Spleen (tissue), 11 donors: ENCODE measurements around the gene FUT9. TPM values are rescaled to one million over a fixed set of nuclear protein-coding genes. Genes with fewer than 3 reads are reported as not detected.

Experiments
- DNase-seq: peaks from one replicate; pipeline ENCODE4 v3.0.0-alpha.2; 2020
- H3K27ac ChIP-seq, 8 donors: fragments of 200-600 bp; sonication (generic) in 7 of 8; 1 replicate in 4 of 8; 2 replicates in 4 of 8; pipeline versions ENCODE4 v1.5.0 to v1.8.0; 2016 to 2021; ENCODE audit warnings: inconsistent platforms in 4 of 8, mild to moderate bottlenecking in 4 of 8, moderate library complexity in 1 of 8
- H3K27me3 ChIP-seq, 7 donors: fragments of 200-600 bp; sonication (generic) in 6 of 7; replicated peaks in 1 of 7; 1 replicate in 4 of 7; 2 replicates in 3 of 7; pipeline versions ENCODE4 v1.5.0 to v1.8.0; 2016 to 2021; ENCODE audit warnings: inconsistent platforms in 3 of 7, mild to moderate bottlenecking in 1 of 7
- H3K36me3 ChIP-seq, 6 donors: fragments of 200-600 bp; sonication (generic) in 5 of 6; 1 replicate in 4 of 6; 2 replicates in 2 of 6; pipeline versions ENCODE4 v1.5.0 to v1.8.0; 2016 to 2021; ENCODE audit warnings: inconsistent platforms in 2 of 6
- H3K4me1 ChIP-seq, 6 donors: fragments of 200-600 bp; sonication (generic) in 5 of 6; 1 replicate in 3 of 6; 2 replicates in 3 of 6; pipeline versions ENCODE4 v1.5.0 to v1.8.0; 2016 to 2021; ENCODE audit warnings: inconsistent platforms in 3 of 6
- H3K4me3 ChIP-seq, 8 donors: fragments of 200-600 bp; sonication (generic) in 7 of 8; 1 replicate in 4 of 8; 2 replicates in 4 of 8; pipeline versions ENCODE4 v1.5.0 to v1.8.0; 2016 to 2021; ENCODE audit warnings: inconsistent platforms in 4 of 8, mild to moderate bottlenecking in 4 of 8, moderate library complexity in 2 of 8
- H3K9me3 ChIP-seq, 8 donors: fragments of 200-600 bp; sonication (generic) in 7 of 8; 1 replicate in 4 of 8; 2 replicates in 4 of 8; pipeline versions ENCODE4 v1.5.0 to v1.8.0; 2016 to 2021; ENCODE audit warnings: inconsistent platforms in 4 of 8
- CTCF ChIP-seq, 11 experiments: fragments of 200-600 bp in 7 of 11; fragments of 450-650 bp in 4 of 11; sonication (generic) in 4 of 11; IDR thresholded peaks in 8 of 11; conservative IDR thresholded peaks in 3 of 11; 1 replicate in 7 of 11; 2 replicates in 4 of 11; pipeline versions ENCODE4 v1.4.0 to v1.8.0; 2016 to 2021; ENCODE audit warnings: antibody characterized with exemption in 11 of 11, inconsistent platforms in 4 of 11, mild to moderate bottlenecking in 1 of 11
- POLR2A ChIP-seq, 3 donors: fragments of 450-650 bp; IDR thresholded peaks; one replicate each; pipeline ENCODE4 v1.5.1; 2017; ENCODE audit warnings: antibody characterized with exemption in 3 of 3, mild to moderate bottlenecking in 1 of 3
- POLR2AphosphoS5 ChIP-seq, 3 donors: sonication (generic); formaldehyde crosslinking; IDR thresholded peaks; one replicate each; pipeline ENCODE4 v1.5.1; 2017; ENCODE audit warnings: antibody characterized with exemption in 3 of 3
- WGBS, 5 donors: extraction: QIAGEN DNeasy Blood & Tissue Kit in 3 of 5; methylation state at CpG; one replicate each; pipeline versions ENCODE4 v1.1.5 to v1.1.7; 2013 to 2018; 5-methylcytosine and 5-hydroxymethylcytosine counted together
- intact Hi-C: fragments of 100-400 bp; cut with DNase I; formaldehyde crosslinking; loops from one replicate; pipeline ENCODE4 v1.15.0; 2023; ENCODE audit warnings: low total_unique reads
- polyA plus RNA-seq, 3 donors: library from polyadenylated mRNA; stranded (reverse); fragments of 200-250 nt; gene quantifications; one replicate each; pipeline ENCODE4 v1.2.1, GENCODE V29; 2013
- total RNA-seq, 7 donors: library from RNA; depleted of rRNA in 3 of 7; stranded (reverse); fragments of >200 nt in 3 of 7; fragmentation: NEBNext Ultra II Directional in 4 of 7; extraction: Animal tissue kit (Norgen Biotek cat#: 25700) in 4 of 7; gene quantifications; one replicate each; pipeline versions ENCODE4 v1.1.0 to v1.2.1, GENCODE V29; 2016 to 2021
- donor health status: healthy with polysubstance abuse.
- donor health status: DM: no; HTN: no; CAD: no; lungs with moderate emphysema.
- donor health status: DM: no; HTN: no; CAD: no.
- donor health status: Bipolar disorder and iron deficiency.
- donor health status: healthy.
- donor health status: DM: no; HTN: no; CAD: no.
- donor health status: DM: yes; HTN: yes; CAD: no.

The FUT9 gene
- total and polyA plus RNA-seq, 10 donors: under 0.01 TPM; not detected in 9

GRCh38 chr6:96032661-96033060, 16.9 kb downstream of the FUT9 start:
- no peak for DNase-seq
- no peak for TF ChIP-seq POLR2AphosphoS5 (IDR thresholded peaks at IDR 0.05)
- TF ChIP-seq CTCF (IDR thresholded peaks at IDR 0.05 in 8 of 11, conservative IDR thresholded peaks at IDR 0.05 in 3 of 11): no peak
- H3K36me3 ChIP-seq: no peaks in the 10 kb centered on the region
- intact Hi-C loops: no loop called here
- no peaks in the 10 kb centered on the region for H3K4me1 ChIP-seq
- H3K27ac ChIP-seq: no peak overlapping the region
- no peaks in the 10 kb centered on the region for H3K27me3 ChIP-seq
- H3K4me3 ChIP-seq: no peak overlapping the region
- WGBS, 5 donors: 70 to 81% (median 80%) methylated on average over 7 of the region's 7 CpGs
- H3K9me3 ChIP-seq: no peaks in the 10 kb centered on the region

DNA sequence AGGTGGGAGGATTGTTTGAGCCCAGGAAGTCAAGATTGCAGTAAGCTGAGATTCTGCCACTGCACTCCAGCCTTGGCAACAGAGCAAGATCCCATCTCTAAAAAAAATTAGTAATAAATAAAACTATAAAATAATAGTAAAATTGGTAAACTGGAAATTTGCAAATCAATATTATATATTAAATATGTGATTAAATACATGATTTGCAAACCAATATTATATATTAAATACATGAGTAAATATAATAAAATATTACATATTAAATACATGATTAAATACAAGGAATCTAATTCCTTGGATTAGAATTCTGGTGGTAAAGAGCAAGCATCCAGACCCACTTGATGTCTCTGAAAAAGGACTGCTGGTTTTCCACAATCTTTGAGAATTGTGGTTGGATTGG, 35.8 kb downstream of the FUT9 start:
- no peaks in the 10 kb centered on the region for H3K4me1 ChIP-seq
- TF ChIP-seq CTCF (IDR thresholded peaks at IDR 0.05 in 8 of 11, conservative IDR thresholded peaks at IDR 0.05 in 3 of 11) (no peak), POLR2A (IDR thresholded peaks at IDR 0.05) (no peak), POLR2AphosphoS5 (IDR thresholded peaks at IDR 0.05) (no peak)
- no peak for DNase-seq
- H3K27me3 ChIP-seq: no peaks in the 10 kb centered on the region
- H3K36me3 ChIP-seq: no peaks in the 10 kb centered on the region
- intact Hi-C loops: no loop called here
- H3K9me3 ChIP-seq: no peaks in the 10 kb centered on the region
- H3K27ac ChIP-seq: no peak overlapping the region
- no peak overlapping the region for H3K4me3 ChIP-seq

- no peak overlapping the region for H3K27ac ChIP-seq
- intact Hi-C loops: no loop called here
- 67 to 80% (median 72%) methylated on average over 4 of the region's 4 CpGs for WGBS, 5 donors
Observed at GRCh38 chr6:96058082-96058481, 42.3 kb downstream of the FUT9 start.

GRCh38 chr6:96059586-96059985, 43.8 kb downstream of the FUT9 start:
- no peak for DNase-seq
- no peaks in the 10 kb centered on the region for H3K27me3 ChIP-seq
- H3K9me3 ChIP-seq: no peaks in the 10 kb centered on the region
- H3K36me3 ChIP-seq: no peaks in the 10 kb centered on the region
- TF ChIP-seq CTCF (IDR thresholded peaks at IDR 0.05 in 8 of 11, conservative IDR thresholded peaks at IDR 0.05 in 3 of 11): no peak
- no peak for TF ChIP-seq POLR2AphosphoS5 (IDR thresholded peaks at IDR 0.05)
- no peak for TF ChIP-seq POLR2A (IDR thresholded peaks at IDR 0.05)
- WGBS, 5 donors: 83 to 93% (median 88%) methylated on average over 1 of the region's 1 CpG
- intact Hi-C loops: no loop called here
- H3K27ac ChIP-seq: no peak overlapping the region
- no peaks in the 10 kb centered on the region for H3K4me1 ChIP-seq
- no peak overlapping the region for H3K4me3 ChIP-seq

More at GRCh38 chr6:96058082-96058481, 42.3 kb downstream of the FUT9 start:
- Histone ChIP-seq H3K4me1 (no peaks in the 10 kb centered on the region), H3K27me3 (no peaks in the 10 kb centered on the region), H3K36me3 (no peaks in the 10 kb centered on the region), H3K4me3 (no peak overlapping the region), H3K9me3 (no peaks in the 10 kb centered on the region)
- DNase-seq: no peak
- TF ChIP-seq CTCF (IDR thresholded peaks at IDR 0.05 in 8 of 11, conservative IDR thresholded peaks at IDR 0.05 in 3 of 11) (no peak), POLR2A (IDR thresholded peaks at IDR 0.05) (no peak), POLR2AphosphoS5 (IDR thresholded peaks at IDR 0.05) (no peak)
